Transverse colon (tissue), 4 donors: ENCODE data around the gene CBLB. TPM values are rescaled to one million over a fixed set of nuclear protein-coding genes. Genes with fewer than 3 reads are reported as not detected.

ENCODE experiments used
- DNase-seq: peaks from one replicate; pipeline ENCODE4 v3.0.0-alpha.2; 2019
- H3K27ac ChIP-seq, 4 donors: fragments of 200-600 bp; sonication (generic); 2 replicates each; pipeline ENCODE4 v1.5.1; 2016 to 2018; ENCODE audit warnings: inconsistent platforms in 4 of 4
- H3K27me3 ChIP-seq: fragments of 200-600 bp; sonication (generic); 2 replicates; pipeline ENCODE4 v1.5.1; 2017; ENCODE audit warnings: inconsistent platforms
- H3K36me3 ChIP-seq, 4 donors: fragments of 200-600 bp; sonication (generic); 2 replicates each; pipeline ENCODE4 v1.5.1; 2017 to 2019; ENCODE audit warnings: inconsistent platforms in 4 of 4
- H3K4me1 ChIP-seq, 4 donors: fragments of 200-600 bp; sonication (generic); 2 replicates each; pipeline ENCODE4 v1.5.1; 2017 to 2020; ENCODE audit warnings: inconsistent platforms in 4 of 4
- H3K4me3 ChIP-seq, 4 donors: fragments of 200-600 bp; sonication (generic); 1 replicate in 1 of 4; 2 replicates in 3 of 4; pipeline versions ENCODE4 v1.5.1 to v1.6.1; 2017 to 2019; ENCODE audit warnings: inconsistent platforms in 4 of 4
- H3K9me3 ChIP-seq, 2 donors: fragments of 200-600 bp; sonication (generic); 2 replicates each; pipeline ENCODE4 v1.5.1; 2017 to 2019; ENCODE audit warnings: inconsistent platforms in 2 of 2
- EP300 ChIP-seq: sonication (generic); formaldehyde crosslinking; IDR thresholded peaks from one replicate; pipeline ENCODE4 v1.6.1; 2017; ENCODE audit warnings: antibody characterized with exemption, low read depth
- POLR2A ChIP-seq: fragments of 450-650 bp; IDR thresholded peaks from one replicate; pipeline ENCODE4 v1.6.1; 2016; ENCODE audit warnings: antibody characterized with exemption, mild to moderate bottlenecking, moderate library complexity
- POLR2AphosphoS5 ChIP-seq, 3 donors: sonication (generic); formaldehyde crosslinking; IDR thresholded peaks; one replicate each; pipeline ENCODE4 v1.6.1; 2016; ENCODE audit warnings: antibody characterized with exemption in 3 of 3
- WGBS, 2 donors: methylation state at CpG; one replicate each; pipeline ENCODE4 v1.1.5; 2018; ENCODE audit warnings: low coverage in 1 of 2; 5-methylcytosine and 5-hydroxymethylcytosine counted together
- in situ Hi-C, 4 donors: fragments of 200-750 bp; cut with MboI; loops; one replicate each; pipeline versions ENCODE4 v1.15.0 to v1.15.1; 2017; ENCODE audit warnings: low sequenced_read_pairs in 3 of 4, low pct_ligation_motif_present in 1 of 4, low pct_unique_long_range_greater_than_20kb in 1 of 4
- intact Hi-C: fragments of 100-400 bp; cut with DNase I; formaldehyde crosslinking; loops from one replicate; pipeline ENCODE4 v1.15.1; 2023; ENCODE audit warnings: low total_unique reads
- total RNA-seq, 4 donors: library from RNA; depleted of rRNA; stranded (reverse); fragments of >200 nt; gene quantifications; one replicate each; pipeline ENCODE4 v1.1.0, GENCODE V29; 2016
- TF ChIP-seq, protein P1 (sequence below), 5 experiments: fragments of 200-600 bp in 3 of 5; fragments of 450-650 bp in 2 of 5; sonication (generic) in 3 of 5; IDR thresholded peaks; 1 replicate in 2 of 5; 2 replicates in 3 of 5; pipeline ENCODE4 v1.5.1; 2016 to 2017; ENCODE audit warnings: antibody characterized with exemption in 5 of 5, inconsistent platforms in 3 of 5, mild to moderate bottlenecking in 2 of 5, moderate library complexity in 1 of 5

The CBLB gene
- total RNA-seq, 4 donors from 2014 or later = 25.1 to 76.2 (median 63.6) TPM

DNA sequence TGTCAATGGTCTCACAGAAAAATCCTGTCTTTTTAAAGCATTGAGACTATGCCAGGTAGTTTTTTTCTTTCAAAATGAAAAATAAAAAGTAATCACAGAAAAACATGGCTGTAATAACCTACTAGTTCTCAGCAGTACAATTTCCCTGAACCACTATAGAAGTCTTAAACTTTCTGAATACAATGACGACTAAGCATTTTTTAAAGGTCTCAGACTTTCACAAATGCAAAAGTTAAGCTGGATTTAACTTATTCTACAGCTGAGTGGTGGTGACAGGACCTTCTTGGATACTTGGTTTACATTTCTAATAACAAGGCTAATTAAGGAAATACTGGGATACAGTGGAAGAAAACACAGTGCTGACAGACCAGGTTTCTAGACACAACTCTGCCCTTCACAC lies 81.8 kb downstream of the CBLB start:
- intact Hi-C loops = no loop called here
- TF ChIP-seq, protein P1, sequence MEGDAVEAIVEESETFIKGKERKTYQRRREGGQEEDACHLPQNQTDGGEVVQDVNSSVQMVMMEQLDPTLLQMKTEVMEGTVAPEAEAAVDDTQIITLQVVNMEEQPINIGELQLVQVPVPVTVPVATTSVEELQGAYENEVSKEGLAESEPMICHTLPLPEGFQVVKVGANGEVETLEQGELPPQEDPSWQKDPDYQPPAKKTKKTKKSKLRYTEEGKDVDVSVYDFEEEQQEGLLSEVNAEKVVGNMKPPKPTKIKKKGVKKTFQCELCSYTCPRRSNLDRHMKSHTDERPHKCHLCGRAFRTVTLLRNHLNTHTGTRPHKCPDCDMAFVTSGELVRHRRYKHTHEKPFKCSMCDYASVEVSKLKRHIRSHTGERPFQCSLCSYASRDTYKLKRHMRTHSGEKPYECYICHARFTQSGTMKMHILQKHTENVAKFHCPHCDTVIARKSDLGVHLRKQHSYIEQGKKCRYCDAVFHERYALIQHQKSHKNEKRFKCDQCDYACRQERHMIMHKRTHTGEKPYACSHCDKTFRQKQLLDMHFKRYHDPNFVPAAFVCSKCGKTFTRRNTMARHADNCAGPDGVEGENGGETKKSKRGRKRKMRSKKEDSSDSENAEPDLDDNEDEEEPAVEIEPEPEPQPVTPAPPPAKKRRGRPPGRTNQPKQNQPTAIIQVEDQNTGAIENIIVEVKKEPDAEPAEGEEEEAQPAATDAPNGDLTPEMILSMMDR (IDR thresholded peaks at IDR 0.05) = no peak
- no peak for TF ChIP-seq POLR2AphosphoS5 (IDR thresholded peaks at IDR 0.05)
- no peak for TF ChIP-seq POLR2A
- TF ChIP-seq EP300 = no peak
- no peak for DNase-seq
- Histone ChIP-seq H3K9me3 (no peaks in the 10 kb centered on the region), H3K4me3 (no peak overlapping the region), H3K27me3 (no peaks in the 10 kb centered on the region), H3K4me1 (peaks cover 0 to 18% (median 4%) of the 10 kb centered on the region in 4 donors), H3K27ac (no peak overlapping the region), H3K36me3 (no peaks in the 10 kb centered on the region)
- 89 to 100% methylated on average over 1 of the region's 1 CpG for WGBS, 2 donors
- in situ Hi-C loops = no loop called here

DNA sequence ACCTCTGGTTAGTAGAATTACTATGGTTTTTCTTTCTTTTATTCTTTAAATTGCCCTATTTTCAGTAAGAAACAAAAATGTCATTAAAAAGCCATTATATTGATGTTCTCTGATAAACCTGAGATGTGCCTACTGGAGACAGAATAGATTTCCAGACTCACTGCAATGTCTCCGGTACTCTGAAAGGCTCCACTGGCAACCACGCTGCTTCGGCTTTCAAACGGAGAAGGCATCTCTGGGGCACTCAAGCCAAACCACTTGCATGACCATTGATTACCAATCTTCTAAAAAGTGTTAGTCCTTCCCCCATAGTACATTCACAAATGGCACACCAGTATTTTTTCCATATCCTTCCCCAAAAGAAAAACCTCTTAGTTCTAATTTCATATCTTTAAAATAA lies 82.6 kb downstream of the CBLB start:
- 84 to 100% methylated on average over 4 of the region's 4 CpGs for WGBS, 2 donors
- H3K36me3 ChIP-seq = no peaks in the 10 kb centered on the region
- H3K4me3 ChIP-seq = no peak overlapping the region
- H3K27me3 ChIP-seq = no peaks in the 10 kb centered on the region
- in situ Hi-C loops (no loop called here), intact Hi-C loops (no loop called here)
- H3K4me1 ChIP-seq = peaks cover 0 to 17% (median 2%) of the 10 kb centered on the region in 4 donors
- H3K27ac ChIP-seq = no peak overlapping the region
- DNase-seq = no peak
- TF ChIP-seq POLR2AphosphoS5 (IDR thresholded peaks at IDR 0.05) = no peak
- TF ChIP-seq EP300 = no peak
- TF ChIP-seq POLR2A = no peak
- TF ChIP-seq, protein P1 (IDR thresholded peaks at IDR 0.05) = no peak
- H3K9me3 ChIP-seq = no peaks in the 10 kb centered on the region

DNA sequence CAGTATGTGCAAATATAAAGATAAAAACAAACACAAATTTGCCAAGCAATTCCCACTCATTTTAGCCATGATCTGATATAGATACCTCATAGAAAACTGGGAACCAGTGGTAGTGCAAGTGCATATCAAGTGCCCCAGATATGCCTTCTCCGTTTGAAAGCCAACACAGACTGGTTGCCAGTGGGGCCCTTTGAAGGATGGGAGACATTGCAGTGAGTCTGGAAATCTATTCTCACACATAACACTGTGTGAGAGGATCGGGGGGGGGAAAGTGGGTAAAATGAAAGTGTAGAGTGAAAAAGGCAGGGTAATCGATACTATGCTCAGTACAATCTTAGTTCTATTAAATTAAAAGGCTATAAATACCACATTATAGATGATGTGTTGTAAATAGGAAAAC lies 83.0 kb downstream of the CBLB start:
- Histone ChIP-seq H3K27me3 (no peaks in the 10 kb centered on the region), H3K4me3 (no peak overlapping the region), H3K9me3 (no peaks in the 10 kb centered on the region), H3K4me1 (peaks cover 0 to 13% (median under 1%) of the 10 kb centered on the region in 4 donors), H3K27ac (no peak overlapping the region), H3K36me3 (no peaks in the 10 kb centered on the region)
- DNase-seq = no peak
- WGBS, 2 donors = 89 to 95% methylated on average over 2 to 3 of the region's 3 CpGs
- in situ Hi-C loops (no loop called here), intact Hi-C loops (no loop called here)
- TF ChIP-seq, protein P1 (IDR thresholded peaks at IDR 0.05) = no peak
- TF ChIP-seq POLR2AphosphoS5 (IDR thresholded peaks at IDR 0.05) = no peak
- TF ChIP-seq EP300 = no peak
- no peak for TF ChIP-seq POLR2A

DNA sequence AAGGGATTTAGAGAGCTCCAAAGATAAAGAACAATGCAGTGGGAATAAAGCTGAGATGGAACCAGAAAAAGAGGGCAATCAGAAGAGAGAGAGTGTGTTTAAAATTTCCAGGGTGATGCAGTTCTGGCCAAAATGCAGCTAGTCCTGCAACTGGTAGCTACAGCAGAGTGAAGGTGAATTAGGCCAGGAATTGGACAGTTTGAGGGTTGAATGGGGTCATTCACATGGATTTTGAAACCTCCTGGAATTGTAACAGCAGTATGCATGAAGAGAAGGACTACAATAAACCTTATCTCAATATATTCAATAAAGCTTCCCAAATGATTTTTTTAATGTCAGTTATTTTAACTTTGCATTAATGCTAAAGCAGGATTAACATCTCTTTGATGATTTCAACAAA lies 85.2 kb downstream of the CBLB start:
- Histone ChIP-seq H3K27ac (no peak overlapping the region), H3K4me3 (no peak overlapping the region)

More for the DNA sequence above, 85.2 kb downstream of the CBLB start:
- intact Hi-C loops = no loop called here
- Histone ChIP-seq H3K36me3 (no peaks in the 10 kb centered on the region), H3K9me3 (no peaks in the 10 kb centered on the region), H3K4me1 (peaks cover 0 to 10% (median 0%) of the 10 kb centered on the region in 4 donors), H3K27me3 (no peaks in the 10 kb centered on the region)
- DNase-seq = no peak
- in situ Hi-C loops = no loop called here
- no peak for TF ChIP-seq POLR2AphosphoS5 (IDR thresholded peaks at IDR 0.05)
- no peak for TF ChIP-seq EP300
- no peak for TF ChIP-seq POLR2A
- TF ChIP-seq, protein P1 (IDR thresholded peaks at IDR 0.05) = no peak
